HUES48 (cell line): Measurements from ENCODE around the gene IFNAR2.
"Not testable (repeated sequence)": the region's sequence is repeated elsewhere in the genome, so short reads cannot be mapped to it uniquely, and the experiment has no call there.

Experiments
- H3K27ac ChIP-seq: one replicate; pipeline ENCODE4 v1.7.0; 2013; ENCODE audit warnings: low read depth, low read length, inconsistent platforms
- H3K27me3 ChIP-seq: 2 replicates; pipeline ENCODE4 v1.6.1; 2013; ENCODE audit warnings: mild to moderate bottlenecking, low read length; ENCODE audit not compliant: control insufficient read depth, insufficient read depth
- H3K36me3 ChIP-seq: 2 replicates; pipeline ENCODE4 v1.6.1; 2013; ENCODE audit warnings: low read length; ENCODE audit not compliant: control insufficient read depth, insufficient read depth
- H3K4me1 ChIP-seq: 2 replicates; pipeline ENCODE4 v1.6.1; 2013; ENCODE audit warnings: mild to moderate bottlenecking, low read length; ENCODE audit not compliant: control insufficient read depth, insufficient read depth
- H3K4me3 ChIP-seq: 2 replicates; pipeline ENCODE4 v1.5.1; 2013; ENCODE audit warnings: mild to moderate bottlenecking, low read depth, low read length
- H3K9ac ChIP-seq: 2 replicates; pipeline ENCODE4 v1.6.1; 2013; ENCODE audit warnings: mild to moderate bottlenecking, low read depth, low read length, moderate library complexity
- H3K9me3 ChIP-seq: 2 replicates; pipeline ENCODE4 v1.6.1; 2013; ENCODE audit warnings: low read length; ENCODE audit not compliant: control insufficient read depth, insufficient read depth

IFNAR2 gene

GRCh38 chr21:33234635-33235520, 5.1 kb downstream of the IFNAR2 start:
- H3K27ac ChIP-seq: no peak overlapping the region
- H3K27me3 ChIP-seq: peaks cover 9% of the 10 kb centered on the region; the same call in 1 of the 2 replicates
- H3K9me3 ChIP-seq: peaks cover 22% of the 10 kb centered on the region
- H3K4me1 ChIP-seq: peaks cover 13% of the 10 kb centered on the region
- H3K9ac ChIP-seq: no peak overlapping the region
- H3K36me3 ChIP-seq: no peaks in the 10 kb centered on the region
- no peak overlapping the region for H3K4me3 ChIP-seq

GRCh38 chr21:33236013-33236686, 6.4 kb downstream of the IFNAR2 start:
- peaks cover 28% of the 10 kb centered on the region for H3K9me3 ChIP-seq
- H3K4me1 ChIP-seq: peaks cover 10% of the 10 kb centered on the region
- H3K27me3 ChIP-seq: peaks cover 6% of the 10 kb centered on the region; the same call in 1 of the 2 replicates
- no peak overlapping the region for H3K9ac ChIP-seq
- no peak overlapping the region for H3K4me3 ChIP-seq
- no peak overlapping the region for H3K27ac ChIP-seq
- H3K36me3 ChIP-seq: no peaks in the 10 kb centered on the region

GRCh38 chr21:33236766-33237165, 7.0 kb downstream of the IFNAR2 start:
- Histone ChIP-seq H3K9ac (no peak overlapping the region), H3K4me3 (no peak overlapping the region), H3K27ac (no peak overlapping the region), H3K4me1 (peaks cover 8% of the 10 kb centered on the region; the same call in 1 of the 2 replicates), H3K9me3 (peaks cover 28% of the 10 kb centered on the region), H3K36me3 (no peaks in the 10 kb centered on the region), H3K27me3 (no peaks in the 10 kb centered on the region)

- Histone ChIP-seq H3K4me3 (no peak overlapping the region), H3K9ac (no peak overlapping the region), H3K9me3 (peaks cover 28% of the 10 kb centered on the region), H3K27me3 (no peaks in the 10 kb centered on the region), H3K27ac (no peak overlapping the region), H3K4me1 (peaks cover 4% of the 10 kb centered on the region; the same call in 1 of the 2 replicates), H3K36me3 (no peaks in the 10 kb centered on the region)
Observed at GRCh38 chr21:33237486-33237885, 7.7 kb downstream of the IFNAR2 start.

DNA sequence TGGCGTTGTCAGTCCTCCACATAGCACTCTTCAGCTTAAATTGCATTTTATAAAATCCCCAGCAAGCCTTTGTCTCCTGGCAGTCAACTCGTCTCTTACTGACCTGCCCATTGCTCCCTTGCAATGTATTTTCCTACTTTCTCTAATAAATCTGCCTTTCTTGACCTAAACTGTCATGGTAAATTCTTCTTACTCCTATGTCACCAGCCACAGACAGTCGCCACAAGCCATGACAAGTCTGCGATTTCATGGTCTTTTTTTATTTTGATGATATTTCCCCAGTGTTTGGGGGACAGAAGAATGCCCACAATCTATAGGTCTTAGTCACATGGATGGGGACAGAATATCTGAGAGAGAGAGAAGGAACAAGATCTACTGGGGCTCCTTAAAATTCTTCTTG, 8.4 kb downstream of the IFNAR2 start:
- Histone ChIP-seq H3K27me3 (no peaks in the 10 kb centered on the region), H3K9ac (no peak overlapping the region), H3K4me1 (no peaks in the 10 kb centered on the region), H3K36me3 (no peaks in the 10 kb centered on the region), H3K27ac (no peak overlapping the region), H3K4me3 (no peak overlapping the region), H3K9me3 (peaks cover 28% of the 10 kb centered on the region)

DNA sequence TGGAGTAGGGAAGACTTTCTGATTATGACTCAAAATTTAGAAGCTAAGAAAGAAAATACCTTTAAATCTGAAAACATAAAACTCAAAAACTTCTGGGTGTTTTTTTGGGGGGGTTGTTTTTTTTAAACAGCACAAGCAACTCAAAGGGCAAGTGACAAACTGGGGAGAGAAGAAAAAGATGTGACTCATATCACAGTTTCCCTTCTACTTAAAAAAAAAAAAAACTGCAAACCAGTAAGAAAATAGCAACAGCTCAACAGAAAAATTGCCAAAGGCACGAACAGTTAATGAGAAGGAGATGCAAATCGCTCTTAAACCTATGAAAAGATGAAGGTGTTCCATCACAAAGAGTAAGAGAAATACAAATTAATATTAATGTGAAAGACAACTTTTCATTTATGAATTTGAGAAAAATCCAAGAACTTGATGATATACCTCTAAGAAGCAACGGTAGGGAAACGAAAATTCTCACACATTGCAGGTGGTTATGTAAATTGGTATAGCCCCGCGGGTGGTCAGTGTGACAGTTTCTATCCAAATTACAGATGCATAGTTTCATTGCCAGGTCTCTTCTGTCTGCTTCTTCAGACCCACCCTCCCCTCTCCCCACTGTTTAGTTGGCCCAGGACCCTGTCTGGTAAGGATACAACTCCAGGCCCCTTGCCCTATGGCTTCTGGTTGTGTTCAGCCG, 9.0 kb downstream of the IFNAR2 start:
- no peaks in the 10 kb centered on the region for H3K36me3 ChIP-seq
- no peak overlapping the region for H3K9ac ChIP-seq
- no peak overlapping the region for H3K4me3 ChIP-seq
- no peak overlapping the region for H3K27ac ChIP-seq
- no peaks in the 10 kb centered on the region for H3K4me1 ChIP-seq
- peaks cover 28% of the 10 kb centered on the region for H3K9me3 ChIP-seq
- no peaks in the 10 kb centered on the region for H3K27me3 ChIP-seq

- H3K27me3 ChIP-seq, H3K27ac ChIP-seq, H3K4me1 ChIP-seq, H3K4me3 ChIP-seq, H3K9ac ChIP-seq, H3K36me3 ChIP-seq: not testable (repeated sequence)
- H3K9me3 ChIP-seq: peaks cover 28% of the 10 kb centered on the region
Observed at GRCh38 chr21:33239559-33240127, 9.9 kb downstream of the IFNAR2 start.

GRCh38 chr21:33240404-33240803, 10.7 kb downstream of the IFNAR2 start:
- no peak overlapping the region for H3K4me3 ChIP-seq

DNA sequence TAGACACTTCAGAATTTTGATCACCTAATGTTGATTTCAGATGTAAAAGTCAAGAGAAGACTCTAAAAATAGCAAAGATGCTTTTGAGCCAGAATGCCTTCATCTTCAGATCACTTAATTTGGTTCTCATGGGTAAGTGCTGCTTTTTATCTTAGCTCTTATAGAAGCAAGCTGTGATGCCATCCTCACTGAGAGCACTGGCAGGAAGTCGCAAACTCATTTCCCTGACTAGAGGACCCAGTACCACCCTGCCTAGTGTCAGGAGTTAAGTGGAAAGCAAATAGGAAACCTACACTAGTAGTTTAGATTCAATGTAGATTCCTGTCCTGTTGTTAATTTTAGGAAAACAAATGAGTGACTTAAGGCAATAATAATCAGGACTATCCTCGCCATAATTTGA, 12.1 kb downstream of the IFNAR2 start:
- no peak overlapping the region for H3K9ac ChIP-seq
- H3K4me1 ChIP-seq: no peaks in the 10 kb centered on the region
- peaks cover 18% of the 10 kb centered on the region for H3K36me3 ChIP-seq
- H3K4me3 ChIP-seq: no peak overlapping the region
- H3K9me3 ChIP-seq: peaks cover 28% of the 10 kb centered on the region
- H3K27me3 ChIP-seq: no peaks in the 10 kb centered on the region
- no peak overlapping the region for H3K27ac ChIP-seq

More at GRCh38 chr21:33240404-33240803, 10.7 kb downstream of the IFNAR2 start:
- H3K27ac ChIP-seq: no peak overlapping the region
- H3K36me3 ChIP-seq: peaks cover 7% of the 10 kb centered on the region; the same call in 1 of the 2 replicates
- H3K27me3 ChIP-seq: no peaks in the 10 kb centered on the region
- H3K4me1 ChIP-seq: no peaks in the 10 kb centered on the region
- H3K9me3 ChIP-seq: peaks cover 28% of the 10 kb centered on the region
- H3K9ac ChIP-seq: no peak overlapping the region

DNA sequence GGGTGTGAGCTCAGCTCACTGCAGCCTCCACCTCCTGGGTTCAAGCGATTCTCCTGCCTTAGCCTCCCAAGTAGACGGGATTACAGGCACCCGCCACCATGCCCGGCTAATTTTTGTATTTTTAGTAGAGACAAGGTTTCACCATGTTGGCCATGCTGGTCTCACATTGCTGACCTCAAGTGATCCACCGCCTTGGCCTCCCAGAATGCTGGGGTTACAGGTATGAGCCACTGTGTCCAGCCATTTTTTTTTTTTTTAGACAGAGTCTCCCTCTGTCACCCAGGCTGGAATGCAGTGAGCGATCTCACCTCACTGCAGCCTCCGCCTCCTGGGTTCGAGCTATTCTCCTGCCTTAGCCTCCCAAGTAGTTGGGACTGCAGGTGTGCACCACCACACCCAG, 13.1 kb downstream of the IFNAR2 start:
- peaks cover 27% of the 10 kb centered on the region for H3K36me3 ChIP-seq
- not testable (repeated sequence) for H3K4me1 ChIP-seq, H3K9ac ChIP-seq, H3K27me3 ChIP-seq, H3K27ac ChIP-seq, H3K4me3 ChIP-seq
- peaks cover 24% of the 10 kb centered on the region for H3K9me3 ChIP-seq
